Measurements from ENCODE around the gene BRINP3. TPM values are rescaled to one million over a fixed set of nuclear protein-coding genes. Genes with fewer than 3 reads are reported as not detected.

The BRINP3 gene
- total RNA-seq, 1 experiment from 2014 or later = not detected

DNA sequence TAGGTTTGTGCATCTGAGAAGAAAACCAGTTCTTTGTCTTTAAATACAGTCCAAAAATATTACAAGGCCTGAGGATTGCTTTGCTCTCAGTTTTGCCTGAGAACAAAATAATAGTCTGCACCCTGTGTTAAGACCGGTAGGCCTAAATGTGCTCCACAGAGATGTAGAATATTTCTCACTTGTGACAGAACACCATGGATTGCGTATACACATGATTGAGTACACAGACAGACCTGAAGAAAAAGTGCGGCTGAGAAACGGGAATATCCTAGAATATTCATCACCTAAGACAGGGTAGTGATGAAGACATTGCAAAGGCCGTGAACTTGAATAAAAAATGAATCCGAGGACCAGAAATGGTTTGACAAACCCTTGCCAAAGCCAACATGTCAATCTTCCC is 155.4 kb downstream of the BRINP3 start:
- no peak for DNase-seq (ENCODE audit: low read depth)

GRCh38 chr1:190320952-190321351 is 156.7 kb downstream of the BRINP3 start:
- no peak for DNase-seq (ENCODE audit: low read depth)

DNA sequence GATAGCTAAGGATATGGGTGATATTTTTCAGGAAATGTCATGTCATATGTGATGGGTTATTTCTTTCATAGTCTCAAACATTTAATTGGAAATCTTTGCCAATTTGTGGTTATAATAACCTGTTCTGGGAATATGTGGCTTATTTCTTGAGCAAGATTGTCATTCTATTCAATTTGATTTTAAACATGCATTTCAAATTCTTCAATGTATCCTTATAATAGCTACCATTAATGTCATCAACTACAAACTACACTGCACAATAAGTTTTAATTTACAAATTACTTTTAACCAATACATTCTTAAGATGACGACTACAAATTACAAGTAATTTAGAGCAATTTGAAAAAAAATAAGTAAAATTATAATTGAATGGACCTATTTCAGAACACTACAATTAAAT is 164.9 kb downstream of the BRINP3 start:
- no peak for DNase-seq (ENCODE audit: low read depth)

- DNase-seq (ENCODE audit: low read depth) = no peak
These were observed 174.2 kb downstream of the BRINP3 start for GRCh38 chr1:190303501-190303900.

DNA sequence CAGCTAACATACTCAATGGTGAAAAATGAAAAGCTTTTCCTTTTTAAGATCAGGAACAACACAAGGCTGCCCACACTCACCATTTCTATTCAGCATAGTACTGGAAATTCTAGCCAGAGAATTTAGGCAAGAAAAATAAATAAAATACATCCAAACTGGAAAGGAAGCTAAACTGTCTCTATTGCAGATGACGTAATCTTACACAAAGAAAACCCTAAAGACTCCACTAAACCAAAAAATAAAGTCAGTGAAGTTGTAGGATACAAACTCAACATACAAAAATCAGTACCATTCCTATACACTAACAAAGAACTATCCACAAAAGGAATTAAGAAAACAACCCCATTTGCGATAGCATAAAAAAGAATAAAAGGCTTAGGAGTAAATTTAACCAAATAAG is 181.2 kb downstream of the BRINP3 start:
- no peak for DNase-seq (ENCODE audit: low read depth)

DNA sequence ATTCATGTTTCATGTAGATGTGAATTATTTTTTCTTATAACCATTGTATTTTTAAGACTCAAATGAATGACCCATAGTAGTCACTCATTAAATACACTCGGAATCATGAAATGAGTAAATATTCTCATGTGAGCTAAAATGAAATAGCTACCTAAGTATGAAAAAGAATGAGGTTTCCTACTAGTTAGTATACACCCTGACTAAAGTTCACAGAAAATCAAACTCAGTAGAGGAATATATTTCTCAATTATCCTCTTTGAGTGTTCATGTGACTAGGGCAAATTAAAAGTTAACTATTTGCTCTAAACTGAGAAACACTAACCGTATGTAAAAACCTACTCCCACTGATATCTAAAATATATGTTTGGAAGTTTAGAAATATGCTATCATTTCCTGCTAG is 187.8 kb downstream of the BRINP3 start:
- DNase-seq (ENCODE audit: low read depth) = no peak

DNA sequence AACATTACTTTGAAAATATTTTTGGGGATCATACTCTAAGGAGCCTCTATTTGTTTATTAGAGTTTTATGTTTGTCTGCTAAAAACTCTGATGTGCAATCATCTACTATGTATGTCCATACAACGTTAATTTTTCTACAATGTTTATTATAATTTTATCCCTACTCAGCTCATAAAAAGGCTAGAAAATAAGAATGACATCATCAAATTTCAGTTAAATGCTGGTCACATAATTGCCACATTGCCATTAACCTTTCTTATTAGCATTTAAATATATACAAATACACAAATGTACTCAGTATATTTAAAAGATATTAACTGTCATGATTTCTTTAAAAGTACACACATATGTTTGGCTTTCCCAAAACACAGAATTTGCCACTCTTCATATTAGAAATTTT is 191.6 kb downstream of the BRINP3 start:
- DNase-seq (ENCODE audit: low read depth) = no peak

DNA sequence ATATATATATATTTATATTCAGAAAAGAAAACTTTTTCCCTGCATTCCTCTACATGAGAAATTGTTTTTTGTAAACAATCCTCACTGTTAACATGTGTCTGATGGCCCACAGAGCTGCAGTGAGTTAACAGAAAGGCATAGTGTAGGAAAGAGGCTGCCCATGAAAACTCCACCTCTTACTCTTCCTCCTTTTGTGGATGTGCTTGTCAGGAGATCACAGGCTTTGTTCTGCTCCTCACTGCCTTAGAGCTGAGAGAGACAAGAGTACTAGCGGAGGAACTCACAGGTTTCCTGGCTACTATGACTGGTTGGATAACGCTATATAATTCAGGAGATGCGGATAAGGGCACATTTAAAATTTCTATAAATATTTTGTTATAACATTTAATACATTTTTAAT is 200.6 kb downstream of the BRINP3 start:
- DNase-seq (ENCODE audit: low read depth) = no peak

- DNase-seq (ENCODE audit: low read depth) = no peak
These were observed 202.9 kb downstream of the BRINP3 start for GRCh38 chr1:190274721-190275120.

DNA sequence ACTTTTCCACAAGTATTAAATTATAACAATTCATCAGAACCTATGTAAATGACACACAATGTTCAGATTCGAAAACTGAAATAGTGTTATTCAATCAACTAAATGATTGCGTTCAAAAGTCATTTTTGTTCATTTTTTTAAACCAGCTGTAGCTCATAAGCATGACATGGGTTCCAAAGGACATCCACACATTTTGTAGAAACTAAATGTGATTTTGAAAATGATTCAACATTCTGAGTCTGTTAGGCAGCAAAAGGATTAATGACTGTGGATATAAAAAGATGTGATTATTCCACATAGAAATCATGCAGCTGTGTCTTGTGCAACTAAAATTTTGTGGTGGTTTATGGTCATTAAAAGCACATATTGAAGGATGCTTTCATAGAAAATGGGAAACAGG is 204.5 kb downstream of the BRINP3 start:
- no peak for DNase-seq (ENCODE audit: low read depth)

DNA sequence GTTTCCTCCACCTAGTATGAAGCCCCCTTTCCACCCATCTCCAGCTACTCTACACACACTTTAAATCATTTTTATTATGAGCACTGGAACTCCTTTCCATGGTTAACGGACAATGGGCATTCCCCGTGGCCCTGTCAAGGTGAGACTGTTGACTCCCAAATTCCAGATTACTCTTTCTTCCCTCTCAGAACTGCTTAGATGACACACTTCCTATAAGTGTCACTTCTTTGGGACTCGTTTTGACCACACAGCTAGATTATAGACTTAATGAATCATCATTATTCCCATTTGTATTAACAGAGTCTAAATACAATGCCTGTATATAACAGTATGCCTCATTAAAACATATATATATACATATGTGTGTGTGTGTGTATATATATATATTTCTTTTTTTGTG is 215.1 kb downstream of the BRINP3 start:
- DNase-seq (ENCODE audit: low read depth) = no peak

DNA sequence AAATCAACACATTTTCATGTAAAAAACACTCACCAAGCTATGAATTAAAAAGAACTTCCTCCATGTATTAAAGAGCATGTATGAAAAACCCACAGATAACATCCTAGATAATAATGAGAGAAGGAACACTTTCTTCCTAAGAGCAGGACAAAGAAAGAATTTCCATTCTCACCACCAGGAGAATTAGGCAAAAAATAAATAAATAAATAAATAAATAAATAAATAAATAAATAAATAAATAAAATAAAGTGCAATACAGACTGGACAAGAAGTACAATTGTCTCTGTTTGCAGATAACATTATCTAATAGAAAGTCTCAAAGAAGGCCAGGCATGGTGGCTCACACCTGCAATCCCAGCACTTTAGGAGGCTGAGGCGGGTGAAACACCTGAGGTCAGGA is 218.2 kb downstream of the BRINP3 start:
- no peak for DNase-seq (ENCODE audit: low read depth)

- no peak for DNase-seq (ENCODE audit: low read depth)
These were observed 219.7 kb downstream of the BRINP3 start for GRCh38 chr1:190258003-190258402.

- no peak for DNase-seq (ENCODE audit: low read depth)
These were observed 225.6 kb downstream of the BRINP3 start for GRCh38 chr1:190252046-190252445.

GRCh38 chr1:190250368-190250767 is 227.3 kb downstream of the BRINP3 start:
- DNase-seq (ENCODE audit: low read depth) = no peak

- no peak for DNase-seq (ENCODE audit: low read depth)
These were observed 233.3 kb downstream of the BRINP3 start for GRCh38 chr1:190244406-190244805.

- DNase-seq (ENCODE audit: low read depth) = no peak
These were observed 234.6 kb downstream of the BRINP3 start for GRCh38 chr1:190243056-190243455.

DNA sequence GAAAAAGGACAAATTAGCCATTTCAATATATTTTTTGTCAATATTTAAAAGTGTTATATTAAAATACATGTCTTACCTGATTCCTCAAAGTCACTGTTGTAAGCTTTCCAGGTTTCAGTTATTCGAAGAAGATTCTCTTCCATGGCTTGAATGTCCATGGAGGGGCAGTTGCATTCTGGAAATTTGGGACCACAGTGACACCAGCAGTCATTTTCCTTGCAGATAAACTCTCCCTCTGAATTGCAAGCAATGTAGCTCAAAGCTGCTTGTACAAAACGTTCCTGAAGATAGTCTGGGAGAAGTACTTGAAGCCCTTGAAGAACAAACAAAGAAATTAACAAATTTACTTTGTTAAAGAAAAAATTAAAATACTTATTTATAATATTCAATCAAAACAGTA is 251.7 kb downstream of the BRINP3 start:
- DNase-seq (ENCODE audit: low read depth) = no peak

DNA sequence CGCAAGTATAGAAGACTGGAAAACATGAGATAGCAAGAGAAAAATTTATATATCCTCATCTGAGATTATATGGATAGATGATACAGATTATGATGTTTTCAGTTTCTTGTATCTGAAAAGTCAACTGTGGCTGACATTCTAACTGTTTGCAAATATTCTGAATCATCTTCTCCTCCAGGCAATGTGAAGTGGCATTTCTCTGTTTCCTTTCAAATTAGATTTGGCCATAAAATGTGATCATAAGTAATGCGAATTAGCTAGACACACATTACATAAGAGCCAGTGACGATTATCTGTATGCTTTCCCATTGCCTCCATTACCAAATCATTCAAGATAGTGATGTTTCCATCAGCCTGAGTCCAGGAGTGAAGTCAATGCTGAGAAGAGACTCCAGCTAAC is 265.2 kb downstream of the BRINP3 start:
- DNase-seq (ENCODE audit: low read depth) = no peak

- no peak for DNase-seq (ENCODE audit: low read depth)
These were observed 269.9 kb downstream of the BRINP3 start for GRCh38 chr1:190207733-190208132.

DNA sequence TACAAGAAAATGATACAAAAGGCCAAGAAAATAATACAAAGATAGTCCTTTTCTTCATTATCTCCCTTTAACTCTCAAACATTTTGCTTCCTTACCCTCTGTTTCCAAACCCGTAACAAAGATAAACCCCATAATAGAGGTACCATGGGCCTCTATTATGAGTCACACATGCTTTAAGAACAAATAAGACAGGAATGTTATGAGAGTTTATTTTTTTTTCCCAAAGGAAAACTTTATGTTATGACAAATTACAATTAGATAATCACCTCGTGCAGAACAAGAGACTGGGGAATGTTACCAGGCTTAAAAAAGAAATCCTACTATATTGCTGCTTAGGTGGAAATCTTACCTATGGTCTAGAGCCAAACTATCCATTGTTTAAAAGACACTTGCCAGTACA is 272.0 kb downstream of the BRINP3 start:
- no peak for DNase-seq (ENCODE audit: low read depth)

- DNase-seq (ENCODE audit: low read depth) = no peak
These were observed 281.6 kb downstream of the BRINP3 start for GRCh38 chr1:190196020-190196419.

- DNase-seq (ENCODE audit: low read depth) = no peak
These were observed 284.1 kb downstream of the BRINP3 start for GRCh38 chr1:190193508-190194115.

DNA sequence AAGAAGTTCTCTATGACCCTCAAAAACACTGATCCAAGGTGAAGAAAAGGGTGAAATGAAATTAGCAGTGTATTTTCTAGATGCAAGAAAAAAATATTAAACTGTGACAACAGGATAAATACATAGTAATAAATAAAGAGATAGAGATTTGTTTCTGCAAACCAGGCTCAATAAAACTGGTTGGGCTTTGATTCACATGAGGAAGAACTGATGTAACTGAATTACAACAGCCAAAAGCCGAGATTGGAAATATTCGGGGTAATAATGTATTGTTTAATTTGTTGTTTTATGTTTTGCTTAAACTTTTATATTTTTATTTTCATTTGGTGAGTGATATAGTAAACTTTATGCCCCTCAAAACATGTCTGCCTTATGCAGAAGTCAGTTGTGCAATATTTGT is 285.0 kb downstream of the BRINP3 start:
- no peak for DNase-seq (ENCODE audit: low read depth)

GRCh38 chr1:190183588-190183987 is 294.1 kb downstream of the BRINP3 start:
- no peak for DNase-seq (ENCODE audit: low read depth)
